ENCODE data around the gene GGT1. TPM values are rescaled to one million over a fixed set of nuclear protein-coding genes. Genes with fewer than 3 reads are reported as not detected.

GGT1 gene
- total and polyA plus RNA-seq, 2 of the 8 experiments (the other 6 are each of a cell fraction or from before 2014, with no cell fraction given) = 14.4 to 29.2 TPM

GRCh38 chr22:24585927-24586546 is 17.0 kb upstream of the GGT1 start:
- FAIRE-seq = no peak
- Histone ChIP-seq H4K5ac (ENCODE audit: insufficient read length, low read depth, low read length) (no peak overlapping the region), H3K4me1 (replicated peaks in 1 of 4; ENCODE audit: control insufficient read depth in 3 of 4, insufficient read depth in 4 of 4, low read length in 3 of 4) (no peaks in the 10 kb centered on the region), H2BK120ac (replicated peaks; ENCODE audit: low read depth, low read length) (no peak overlapping the region), H3K36me3 (ENCODE audit: control insufficient read depth in 2 of 4, insufficient read depth in 4 of 4, low read length in 3 of 4) (peaks cover 0 to 5% (median under 1%) of the 10 kb centered on the region in 4 experiments; a peak in 3 of 8 replicates), H3K79me2 (ENCODE audit: control insufficient read depth in 1 of 2, insufficient read depth in 2 of 2, low read length in 2 of 2) (no peaks in the 10 kb centered on the region), H4K91ac (replicated peaks; ENCODE audit: insufficient read length, low read length) (no peak overlapping the region), H4K8ac (ENCODE audit: extremely low read depth, insufficient read depth, low read length) (no peak overlapping the region), H3K23me2 (ENCODE audit: low read depth, low read length) (no peaks in the 10 kb centered on the region), H3K9ac (replicated peaks in 1 of 4; ENCODE audit: extremely low read depth in 1 of 4, low read depth in 3 of 4, low read length in 3 of 4) (no peak overlapping the region), H2BK12ac (ENCODE audit: low read depth, low read length) (no peak overlapping the region), H3K79me1 (ENCODE audit: low read depth, low read length) (no peaks in the 10 kb centered on the region; the same call in 1 of the 2 replicates), H2AFZ (ENCODE audit: low read length) (no peak overlapping the region), H3K27ac (ENCODE audit: low read depth, low read length) (no peak overlapping the region), H4K20me1 (replicated peaks in 1 of 2; ENCODE audit: control insufficient read depth in 1 of 2, insufficient read depth in 2 of 2, low read length in 2 of 2) (peaks cover 0 to 2% of the 10 kb centered on the region in 2 experiments), H3K4me3 (ENCODE audit: extremely low read depth in 1 of 4, insufficient read depth in 2 of 4, low read depth in 3 of 4, low read length in 4 of 4) (no peak overlapping the region), H3K4me2 (ENCODE audit: insufficient read depth in 1 of 2, low read depth in 2 of 2, low read length in 2 of 2) (no peak overlapping the region), H2AK5ac (ENCODE audit: low read depth, low read length) (no peak overlapping the region), H3K18ac (ENCODE audit: extremely low read depth, low read length) (no peak overlapping the region), H3K27me3 (replicated peaks in 1 of 4; ENCODE audit: control insufficient read depth in 3 of 4, extremely low read depth in 1 of 4, insufficient read depth in 3 of 4, low read length in 3 of 4) (no peaks in the 10 kb centered on the region), H2BK5ac (ENCODE audit: low read depth, low read length) (no peak overlapping the region), H3K4ac (replicated peaks; ENCODE audit: insufficient read length, low read depth, low read length) (no peak overlapping the region), H3K23ac (ENCODE audit: insufficient read length) (no peak overlapping the region), H3K9me3 (ENCODE audit: insufficient read depth in 2 of 2, low read depth in 1 of 2, low read length in 1 of 2) (no peaks in the 10 kb centered on the region), H3K56ac (replicated peaks; ENCODE audit: insufficient read length, low read depth, low read length) (no peak overlapping the region), H2BK15ac (ENCODE audit: low read length) (no peak overlapping the region), H2BK20ac (ENCODE audit: low read length) (no peak overlapping the region), H3K14ac (ENCODE audit: insufficient read length) (no peak overlapping the region)
- ChIA-PET POLR2A (ENCODE audit: partially characterized antibody) (interaction anchor here (1.9 to 3.3 kb wide), 3 partner anchors 14 to 30 kb away, joined by 5 to 23 read pairs (median 18); partner anchors contain the start of genes GUCD1 and SNRPD3), CTCF (ENCODE audit: partially characterized antibody) (interaction anchor here (1.1 kb wide), 1 partner anchor 12 kb away, joined by 3 read pairs; no protein-coding TSS in a partner anchor)
- WGBS, 2 experiments (ENCODE audit: extremely low coverage in 1 of 2, insufficient coverage in 1 of 2, insufficient read length in 1 of 2, insufficient replicate concordance in 2 of 2, low coverage in 1 of 2, low lambda C conversion rate in 2 of 2, missing lambda C conversion rate in 1 of 2) = 93% methylated on average over 24 of the region's 24 CpGs; no CpG with 5 or more reads in 1 of the 2 experiments
- no peak for DNase-seq (ENCODE audit: low read depth in 1 of 2, low spot score in 2 of 2)
- TF ChIP-seq RBBP5 (IDR thresholded peaks at IDR 0.05; ENCODE audit: borderline replicate concordance, low read depth, low read length) = no peak
- TF ChIP-seq EP300 (IDR thresholded peaks at IDR 0.05; ENCODE audit: borderline replicate concordance in 1 of 2, low read depth in 2 of 2, low read length in 2 of 2) = no peak
- TF ChIP-seq RNF2 (IDR thresholded peaks at IDR 0.05; ENCODE audit: borderline replicate concordance, low read depth, low read length, missing control alignments, poor library complexity, severe bottlenecking) = no peak
- TF ChIP-seq USF2 (IDR thresholded peaks at IDR 0.05; ENCODE audit: low read length) = no peak
- no peak for TF ChIP-seq ATF3 (IDR thresholded peaks at IDR 0.05; ENCODE audit: insufficient read depth, low read depth, low read length)
- TF ChIP-seq BACH1 (IDR thresholded peaks at IDR 0.05; ENCODE audit: low read length) = no peak
- TF ChIP-seq RAD21 (IDR thresholded peaks at IDR 0.05 in 1 of 2, conservative IDR thresholded peaks at IDR 0.05 in 1 of 2; ENCODE audit: low read depth in 2 of 2, low read length in 2 of 2) = no peak
- TF ChIP-seq KDM1A (IDR thresholded peaks at IDR 0.05; ENCODE audit: borderline replicate concordance, low read length) = no peak
- TF ChIP-seq BCL11A (IDR thresholded peaks at IDR 0.05; ENCODE audit: low read depth in 2 of 2, low read length in 2 of 2) = no peak

All from H1 (cell line).